ENCODE measurements around the gene SEC23B. TPM values are rescaled to one million over a fixed set of nuclear protein-coding genes. Genes with fewer than 3 reads are reported as not detected.
A peak's percentile ranks its signal among the peaks of the same experiment; 100 is the strongest.

SEC23B gene
- total and polyA plus RNA-seq, 2 of the 13 experiments (the other 11 are each of a cell fraction or from before 2014, with no cell fraction given), result 114 to 120 TPM

GRCh38 chr20:18577942-18578341 lies 70.2 kb downstream of the SEC23B start:
- DNase-seq (ENCODE audit: low spot score) (no peak), FAIRE-seq (no peak), ATAC-seq (no peak)
- 65% methylated on average over 6 of the region's 6 CpGs for WGBS (ENCODE audit: low lambda C conversion rate)
- Histone ChIP-seq H3K27me3 (ENCODE audit: control insufficient read depth in 1 of 2, insufficient read depth in 2 of 2, low read length in 2 of 2) (no peaks in the 10 kb centered on the region), H4K20me1 (ENCODE audit: insufficient read depth, low read length) (no peaks in the 10 kb centered on the region), H3K4me1 (ENCODE audit: insufficient read depth, low read length) (peaks cover 22% of the 10 kb centered on the region), H3K36me3 (replicated peaks in 1 of 2; ENCODE audit: control insufficient read depth in 1 of 2, insufficient read depth in 2 of 2, low read length in 2 of 2) (no peaks in the 10 kb centered on the region), H3K79me2 (ENCODE audit: insufficient read depth, low read length) (no peaks in the 10 kb centered on the region), H3K9me3 (ENCODE audit: low read length) (no peaks in the 10 kb centered on the region), H2AFZ (ENCODE audit: low read length) (no peak overlapping the region), H3K4me2 (ENCODE audit: low read depth, low read length) (no peak overlapping the region), H3K4me3 (replicated peaks in 1 of 3; ENCODE audit: insufficient read depth in 1 of 3, low read depth in 2 of 3, low read length in 3 of 3) (no peak overlapping the region), H3K9ac (ENCODE audit: insufficient read depth, low read depth, low read length) (no peak overlapping the region), H3K27ac (ENCODE audit: extremely low read length, insufficient read depth, low read length) (no peak overlapping the region)
- POLR2A ChIA-PET, result no interaction called here
- no peak for TF ChIP-seq KDM3A (CRISPR knock-in tag; IDR thresholded peaks at IDR 0.05; ENCODE audit: low read depth)
- TF ChIP-seq GABPA (IDR thresholded peaks at IDR 0.05; ENCODE audit: low read depth, low read length), result no peak
- TF ChIP-seq GABPA (CRISPR knock-in tag; IDR thresholded peaks at IDR 0.05; ENCODE audit: low read depth), result no peak
- TF ChIP-seq, protein P1, sequence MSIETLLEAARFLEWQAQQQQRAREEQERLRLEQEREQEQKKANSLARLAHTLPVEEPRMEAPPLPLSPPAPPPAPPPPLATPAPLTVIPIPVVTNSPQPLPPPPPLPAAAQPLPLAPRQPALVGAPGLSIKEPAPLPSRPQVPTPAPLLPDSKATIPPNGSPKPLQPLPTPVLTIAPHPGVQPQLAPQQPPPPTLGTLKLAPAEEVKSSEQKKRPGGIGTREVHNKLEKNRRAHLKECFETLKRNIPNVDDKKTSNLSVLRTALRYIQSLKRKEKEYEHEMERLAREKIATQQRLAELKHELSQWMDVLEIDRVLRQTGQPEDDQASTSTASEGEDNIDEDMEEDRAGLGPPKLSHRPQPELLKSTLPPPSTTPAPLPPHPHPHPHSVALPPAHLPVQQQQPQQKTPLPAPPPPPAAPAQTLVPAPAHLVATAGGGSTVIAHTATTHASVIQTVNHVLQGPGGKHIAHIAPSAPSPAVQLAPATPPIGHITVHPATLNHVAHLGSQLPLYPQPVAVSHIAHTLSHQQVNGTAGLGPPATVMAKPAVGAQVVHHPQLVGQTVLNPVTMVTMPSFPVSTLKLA (IDR thresholded peaks at IDR 0.05), result peak; percentile 98
- no peak for TF ChIP-seq ATF2 (CRISPR knock-in tag; IDR thresholded peaks at IDR 0.05)
- TF ChIP-seq SMARCE1 (IDR thresholded peaks at IDR 0.05; ENCODE audit: borderline replicate concordance), result no peak
- no peak for TF ChIP-seq TSC22D2 (CRISPR knock-in tag; IDR thresholded peaks at IDR 0.05; ENCODE audit: borderline replicate concordance)
- no peak for TF ChIP-seq REST (IDR thresholded peaks at IDR 0.05; ENCODE audit: borderline replicate concordance in 1 of 2, low read depth in 1 of 2, low read length in 2 of 2)
- CTCF ChIA-PET (ENCODE audit: low intra/inter-chr PET ratio, low total read pairs), result no interaction called here
- no TSS peak for BruUV-seq (replicated peaks)
- in situ Hi-C loops (cut with HindIII; ENCODE audit: extremely low pct_ligation_motif_present, low pct_unique_long_range_greater_than_20kb), result no loop called here
- intact Hi-C loops (cut with micrococcal nuclease; ENCODE audit: unreplicated experiment), result no loop called here
